GM13976 (cell line): ENCODE measurements around the gene OAS3.

Experiments
- DNase-seq: peaks from one replicate; pipeline ENCODE4 v3.0.0; 2012; ENCODE audit warnings: low spot score
- in situ Hi-C: fragments of 300-500 bp; cut with MboI; formaldehyde crosslinking; loops from one replicate; pipeline ENCODE4 v1.12.0; 2022; ENCODE audit warnings: low sequenced_read_pairs, mixed read lengths, inconsistent platforms; ENCODE audit not compliant: unreplicated experiment
- TF ChIP-seq, protein P1 (sequence below): IDR thresholded peaks from 2 replicates; pipeline ENCODE4 v1.5.1; 2012; ENCODE audit warnings: borderline replicate concordance, mild to moderate bottlenecking; ENCODE audit not compliant: insufficient read depth; ENCODE audit errors: extremely low read depth, missing control alignments, control extremely low read depth

The OAS3 gene

DNA sequence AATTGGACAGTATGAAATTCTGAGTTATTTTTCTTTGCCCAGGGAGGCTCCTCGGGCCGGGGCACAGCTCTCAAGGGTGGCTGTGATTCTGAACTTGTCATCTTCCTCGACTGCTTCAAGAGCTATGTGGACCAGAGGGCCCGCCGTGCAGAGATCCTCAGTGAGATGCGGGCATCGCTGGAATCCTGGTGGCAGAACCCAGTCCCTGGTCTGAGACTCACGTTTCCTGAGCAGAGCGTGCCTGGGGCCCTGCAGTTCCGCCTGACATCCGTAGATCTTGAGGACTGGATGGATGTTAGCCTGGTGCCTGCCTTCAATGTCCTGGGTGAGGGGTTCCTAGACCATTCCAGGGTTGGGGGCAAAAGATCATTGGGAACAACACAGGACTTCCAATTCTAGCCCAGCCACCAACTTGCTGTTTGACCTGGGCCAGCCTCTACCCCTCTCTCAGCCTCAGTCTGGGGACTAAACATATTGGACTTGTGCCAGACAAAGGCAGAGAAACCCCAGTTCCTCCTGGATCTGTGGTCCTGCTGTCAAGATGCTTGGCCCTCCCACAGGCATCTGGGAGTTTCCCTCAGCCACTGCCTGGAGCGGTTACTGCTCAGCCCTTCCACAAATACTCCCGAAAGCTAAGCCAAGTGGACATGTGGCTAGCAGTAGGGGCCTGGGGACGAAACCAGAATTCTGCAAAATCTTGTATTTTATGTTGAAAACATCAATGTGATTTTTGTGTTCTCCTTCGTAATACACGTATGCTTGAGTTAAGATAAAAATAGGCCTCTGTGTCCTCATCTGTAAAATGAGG, 3.5 kb downstream of the OAS3 start:
- TF ChIP-seq, protein P1, sequence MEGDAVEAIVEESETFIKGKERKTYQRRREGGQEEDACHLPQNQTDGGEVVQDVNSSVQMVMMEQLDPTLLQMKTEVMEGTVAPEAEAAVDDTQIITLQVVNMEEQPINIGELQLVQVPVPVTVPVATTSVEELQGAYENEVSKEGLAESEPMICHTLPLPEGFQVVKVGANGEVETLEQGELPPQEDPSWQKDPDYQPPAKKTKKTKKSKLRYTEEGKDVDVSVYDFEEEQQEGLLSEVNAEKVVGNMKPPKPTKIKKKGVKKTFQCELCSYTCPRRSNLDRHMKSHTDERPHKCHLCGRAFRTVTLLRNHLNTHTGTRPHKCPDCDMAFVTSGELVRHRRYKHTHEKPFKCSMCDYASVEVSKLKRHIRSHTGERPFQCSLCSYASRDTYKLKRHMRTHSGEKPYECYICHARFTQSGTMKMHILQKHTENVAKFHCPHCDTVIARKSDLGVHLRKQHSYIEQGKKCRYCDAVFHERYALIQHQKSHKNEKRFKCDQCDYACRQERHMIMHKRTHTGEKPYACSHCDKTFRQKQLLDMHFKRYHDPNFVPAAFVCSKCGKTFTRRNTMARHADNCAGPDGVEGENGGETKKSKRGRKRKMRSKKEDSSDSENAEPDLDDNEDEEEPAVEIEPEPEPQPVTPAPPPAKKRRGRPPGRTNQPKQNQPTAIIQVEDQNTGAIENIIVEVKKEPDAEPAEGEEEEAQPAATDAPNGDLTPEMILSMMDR = no peak
- no peak for DNase-seq
- in situ Hi-C loops = no loop called here

- TF ChIP-seq, protein P1 = no peak
- in situ Hi-C loops = no loop called here
Measured at GRCh38 chr12:112942572-112942971, 4.3 kb downstream of the OAS3 start.

DNA sequence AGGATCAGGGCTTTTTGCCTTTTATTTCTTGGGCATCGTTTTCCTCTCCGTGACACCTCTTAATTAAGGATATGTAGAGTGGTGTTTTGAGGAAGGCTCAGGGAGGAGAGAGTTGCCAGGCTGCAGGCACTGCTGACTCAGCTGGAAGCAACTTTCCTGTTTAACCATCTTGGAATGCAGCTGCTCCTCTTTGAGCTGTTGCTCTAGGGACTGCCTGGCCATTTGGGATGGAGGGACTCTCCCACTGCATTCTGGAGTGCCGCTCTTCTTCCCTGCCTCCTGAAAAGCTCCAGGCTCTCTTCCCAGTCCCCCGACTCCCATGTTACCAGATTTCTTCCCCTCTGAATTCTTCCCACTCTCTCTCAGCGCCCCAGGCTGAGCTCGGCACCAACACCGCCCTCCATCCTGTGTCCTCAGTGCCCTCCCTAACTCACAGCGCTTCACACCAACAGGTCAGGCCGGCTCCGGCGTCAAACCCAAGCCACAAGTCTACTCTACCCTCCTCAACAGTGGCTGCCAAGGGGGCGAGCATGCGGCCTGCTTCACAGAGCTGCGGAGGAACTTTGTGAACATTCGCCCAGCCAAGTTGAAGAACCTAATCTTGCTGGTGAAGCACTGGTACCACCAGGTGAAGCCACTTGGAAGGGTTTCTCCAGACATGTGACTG, 5.9 kb downstream of the OAS3 start:
- TF ChIP-seq, protein P1 = no peak
- in situ Hi-C loops = no loop called here
- no peak for DNase-seq

More at GRCh38 chr12:112942572-112942971, 4.3 kb downstream of the OAS3 start:
- DNase-seq = no peak

DNA sequence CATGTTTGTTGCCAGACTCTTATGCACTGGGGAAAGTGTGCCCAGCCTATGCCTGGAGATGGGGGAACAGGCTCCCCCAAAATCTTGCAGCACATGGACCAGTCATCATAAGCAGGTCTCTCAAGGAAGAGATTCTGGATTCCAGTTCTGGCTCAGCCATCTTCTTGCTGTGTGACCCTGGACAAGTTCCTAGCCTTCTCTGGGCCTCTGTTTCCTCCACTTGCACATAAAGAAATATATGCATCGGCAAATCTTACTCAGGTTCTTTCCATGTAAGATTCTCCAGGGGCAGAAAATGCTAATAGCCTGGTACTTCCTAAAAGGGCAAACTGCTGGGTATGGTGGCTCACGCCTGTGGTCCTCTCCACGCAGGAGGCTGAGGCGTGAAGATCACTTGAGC, 7.2 kb downstream of the OAS3 start:
- TF ChIP-seq, protein P1 = no peak
- no peak for DNase-seq
- in situ Hi-C loops = no loop called here

- no peak for DNase-seq
- TF ChIP-seq, protein P1 = no peak
- in situ Hi-C loops = no loop called here
Measured at GRCh38 chr12:112946236-112947000, 8.1 kb downstream of the OAS3 start.

GRCh38 chr12:112947314-112947713, 9.0 kb downstream of the OAS3 start:
- TF ChIP-seq, protein P1 = no peak
- in situ Hi-C loops = no loop called here

More at GRCh38 chr12:112947314-112947713, 9.0 kb downstream of the OAS3 start:
- DNase-seq = no peak
